Amniotic epithelial cell (primary cell): Measurements from ENCODE around the gene SLC38A2.
"Not testable (repeated sequence)": the region's sequence is repeated elsewhere in the genome, so short reads cannot be mapped to it uniquely, and the experiment has no call there.

Source experiments
- DNase-seq: peaks from one replicate; pipeline ENCODE4 v3.0.0-alpha.2; 2010; ENCODE audit warnings: low read depth

Gene SLC38A2

GRCh38 chr12:46360908-46361666 is 11.5 kb downstream of the SLC38A2 start:
- DNase-seq = no peak

- DNase-seq = no peak
Measured at GRCh38 chr12:46360370-46360769, 12.2 kb downstream of the SLC38A2 start.

GRCh38 chr12:46359667-46360280 is 12.8 kb downstream of the SLC38A2 start:
- no peak for DNase-seq

- DNase-seq = no peak
Measured at GRCh38 chr12:46358791-46359666, 13.5 kb downstream of the SLC38A2 start.

GRCh38 chr12:46358325-46358700 is 14.3 kb downstream of the SLC38A2 start:
- no peak for DNase-seq

GRCh38 chr12:46357438-46358324 is 14.9 kb downstream of the SLC38A2 start:
- peak; percentile 93 for DNase-seq

- no peak for DNase-seq
Measured at GRCh38 chr12:46356655-46357437, 15.7 kb downstream of the SLC38A2 start.

- DNase-seq = no peak
Measured at GRCh38 chr12:46354802-46355199, 17.8 kb downstream of the SLC38A2 start.

GRCh38 chr12:46354111-46354801 is 18.3 kb downstream of the SLC38A2 start:
- no peak for DNase-seq

- DNase-seq = peak; percentile 77
Measured at GRCh38 chr12:46351886-46352650, 20.5 kb downstream of the SLC38A2 start.

- no peak for DNase-seq
Measured at GRCh38 chr12:46351138-46351537, 21.4 kb downstream of the SLC38A2 start.

- DNase-seq = no peak
Measured at GRCh38 chr12:46349253-46349652, 23.3 kb downstream of the SLC38A2 start.

- DNase-seq = no peak
Measured at GRCh38 chr12:46343118-46343852, 29.3 kb downstream of the SLC38A2 start.

- peak; percentile 68 for DNase-seq
Measured at GRCh38 chr12:46342562-46343033, 30.0 kb downstream of the SLC38A2 start.

- no peak for DNase-seq
Measured at GRCh38 chr12:46339051-46339450, 33.5 kb downstream of the SLC38A2 start.

GRCh38 chr12:46332260-46332659 is 40.3 kb downstream of the SLC38A2 start:
- DNase-seq = peak; percentile 70

- DNase-seq = not testable (repeated sequence)
Measured at GRCh38 chr12:46325075-46325474, 47.5 kb downstream of the SLC38A2 start.

- DNase-seq = no peak
Measured at GRCh38 chr12:46320731-46321130, 51.8 kb downstream of the SLC38A2 start.

GRCh38 chr12:46318037-46318436 is 54.5 kb downstream of the SLC38A2 start:
- DNase-seq = no peak
